Lower leg skin (tissue), 3 donors: Measurements from ENCODE around the gene SLC6A3.

Experiments
- POLR2A ChIP-seq, 2 donors: fragments of 450-650 bp; IDR thresholded peaks; one replicate each; pipeline ENCODE4 v1.6.1; 2016 to 2017; ENCODE audit warnings: antibody characterized with exemption in 2 of 2, mild to moderate bottlenecking in 1 of 2, moderate library complexity in 1 of 2
- TF ChIP-seq, protein P1 (sequence below), 3 donors: fragments of 450-650 bp; IDR thresholded peaks; one replicate each; pipeline ENCODE4 v1.5.1; 2016; ENCODE audit warnings: antibody characterized with exemption in 3 of 3, mild to moderate bottlenecking in 3 of 3, moderate library complexity in 2 of 3

DNA sequence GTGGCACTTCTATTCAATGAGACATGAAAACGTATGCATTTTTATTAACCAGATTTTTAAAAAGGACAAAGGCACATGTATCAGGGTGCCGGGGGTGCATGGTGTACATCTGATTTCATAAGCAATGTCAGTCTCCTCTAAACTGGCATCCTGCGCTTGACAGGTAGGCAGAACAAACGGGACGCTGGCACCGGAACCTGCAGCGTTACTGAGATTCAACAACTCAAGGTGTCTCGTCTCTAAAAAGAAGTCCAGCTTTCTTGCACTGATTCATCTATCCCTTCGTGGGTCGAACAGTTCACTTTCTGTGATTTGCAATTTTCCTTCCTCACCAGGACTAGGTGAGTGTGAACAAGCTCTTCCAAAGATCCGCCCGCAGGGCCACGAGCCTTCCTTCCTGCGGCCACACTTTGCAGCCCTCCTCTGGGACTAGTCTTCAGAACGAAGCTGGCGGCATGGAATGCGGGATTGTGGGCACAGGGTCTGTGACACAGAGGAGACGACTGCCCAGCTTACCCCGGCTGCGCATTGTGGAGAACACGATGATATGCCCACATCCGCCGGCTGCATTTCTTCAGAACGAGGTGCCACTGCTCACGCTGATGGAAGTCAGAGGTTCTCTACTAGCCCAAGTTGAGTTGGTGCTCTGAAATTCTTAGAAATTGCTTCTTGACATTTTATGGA, 7.2 kb downstream of the SLC6A3 start:
- TF ChIP-seq, protein P1, sequence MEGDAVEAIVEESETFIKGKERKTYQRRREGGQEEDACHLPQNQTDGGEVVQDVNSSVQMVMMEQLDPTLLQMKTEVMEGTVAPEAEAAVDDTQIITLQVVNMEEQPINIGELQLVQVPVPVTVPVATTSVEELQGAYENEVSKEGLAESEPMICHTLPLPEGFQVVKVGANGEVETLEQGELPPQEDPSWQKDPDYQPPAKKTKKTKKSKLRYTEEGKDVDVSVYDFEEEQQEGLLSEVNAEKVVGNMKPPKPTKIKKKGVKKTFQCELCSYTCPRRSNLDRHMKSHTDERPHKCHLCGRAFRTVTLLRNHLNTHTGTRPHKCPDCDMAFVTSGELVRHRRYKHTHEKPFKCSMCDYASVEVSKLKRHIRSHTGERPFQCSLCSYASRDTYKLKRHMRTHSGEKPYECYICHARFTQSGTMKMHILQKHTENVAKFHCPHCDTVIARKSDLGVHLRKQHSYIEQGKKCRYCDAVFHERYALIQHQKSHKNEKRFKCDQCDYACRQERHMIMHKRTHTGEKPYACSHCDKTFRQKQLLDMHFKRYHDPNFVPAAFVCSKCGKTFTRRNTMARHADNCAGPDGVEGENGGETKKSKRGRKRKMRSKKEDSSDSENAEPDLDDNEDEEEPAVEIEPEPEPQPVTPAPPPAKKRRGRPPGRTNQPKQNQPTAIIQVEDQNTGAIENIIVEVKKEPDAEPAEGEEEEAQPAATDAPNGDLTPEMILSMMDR (IDR thresholded peaks at IDR 0.05): no peak
- TF ChIP-seq POLR2A (IDR thresholded peaks at IDR 0.05): no peak
